ENCODE results near the gene NETO2.
"Not testable (repeated sequence)": the region's sequence is repeated elsewhere in the genome, so short reads cannot be mapped to it uniquely, and the experiment has no call there.

Gene NETO2, protein sequence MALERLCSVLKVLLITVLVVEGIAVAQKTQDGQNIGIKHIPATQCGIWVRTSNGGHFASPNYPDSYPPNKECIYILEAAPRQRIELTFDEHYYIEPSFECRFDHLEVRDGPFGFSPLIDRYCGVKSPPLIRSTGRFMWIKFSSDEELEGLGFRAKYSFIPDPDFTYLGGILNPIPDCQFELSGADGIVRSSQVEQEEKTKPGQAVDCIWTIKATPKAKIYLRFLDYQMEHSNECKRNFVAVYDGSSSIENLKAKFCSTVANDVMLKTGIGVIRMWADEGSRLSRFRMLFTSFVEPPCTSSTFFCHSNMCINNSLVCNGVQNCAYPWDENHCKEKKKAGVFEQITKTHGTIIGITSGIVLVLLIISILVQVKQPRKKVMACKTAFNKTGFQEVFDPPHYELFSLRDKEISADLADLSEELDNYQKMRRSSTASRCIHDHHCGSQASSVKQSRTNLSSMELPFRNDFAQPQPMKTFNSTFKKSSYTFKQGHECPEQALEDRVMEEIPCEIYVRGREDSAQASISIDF

DNA sequence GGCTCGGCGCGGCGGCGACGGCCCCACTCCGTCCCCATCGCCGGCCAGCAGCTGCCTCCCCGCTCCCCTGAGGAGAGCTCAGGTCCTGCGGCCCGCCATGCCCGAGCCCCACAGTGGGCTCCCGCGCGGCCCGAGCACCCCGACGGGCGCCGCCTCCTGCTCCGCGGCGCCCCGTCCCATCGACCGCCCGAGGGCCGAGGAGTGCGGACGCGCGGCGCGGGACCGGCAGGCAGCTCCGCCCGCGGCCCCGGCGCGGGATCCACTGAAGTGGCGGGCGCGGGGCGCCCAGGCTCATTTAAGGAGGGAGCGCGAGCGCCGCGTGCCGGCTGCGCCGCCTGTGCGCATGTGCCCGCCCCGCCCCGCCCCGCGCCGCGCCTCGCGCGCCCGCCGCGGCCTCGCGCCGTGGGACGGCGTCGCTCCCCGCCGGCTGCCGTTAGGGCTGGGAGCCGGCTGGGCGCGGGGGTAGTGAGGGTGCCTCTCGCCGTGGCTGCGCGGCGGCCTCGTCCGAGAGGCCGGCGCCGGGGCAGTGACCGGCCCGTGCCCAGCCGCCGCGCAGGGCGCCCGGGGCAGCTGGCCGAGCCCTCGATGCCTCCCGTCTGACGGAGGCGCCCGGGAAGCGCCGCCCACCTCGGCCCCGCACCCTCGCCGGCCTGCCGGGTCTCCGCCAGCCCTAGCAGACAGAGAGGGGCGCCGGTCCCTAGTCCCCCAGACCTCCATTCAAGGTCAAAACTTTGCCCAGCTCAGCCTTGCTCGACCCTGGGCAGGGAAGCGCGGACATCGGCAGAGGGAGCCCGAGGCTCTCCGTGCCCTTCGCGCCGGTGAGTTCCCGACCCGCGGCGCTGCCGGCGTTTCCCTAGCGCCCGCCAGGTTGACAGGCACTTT, at the start of gene NETO2:
TSS of gene NETO2 (minus strand) at position 269 of the 882 bp plus-strand sequence. CDS start 333 bp downstream, outside the sequence.
- peak within 1 kb of the TSS; percentile 69 for H3K4me3 ChIP-seq (ENCODE audit: low read depth, low read length)

DNA sequence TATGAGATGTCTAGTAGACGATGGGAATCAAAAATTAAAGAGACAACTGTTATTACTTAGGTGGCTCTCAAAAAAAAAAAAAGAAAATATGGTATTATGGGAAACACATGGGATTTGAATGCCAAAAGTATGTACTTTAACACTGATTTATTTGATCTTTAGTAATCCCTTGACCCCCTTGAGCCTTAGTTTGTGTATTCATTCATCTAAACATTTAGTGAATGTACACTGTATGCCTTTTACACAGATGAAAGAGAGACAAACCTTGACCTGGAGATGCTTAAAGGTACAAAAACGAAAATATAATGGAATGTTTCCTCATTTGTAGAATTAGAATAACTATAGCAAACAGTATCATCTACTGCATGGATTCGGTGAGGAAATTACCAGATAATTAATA, 38.6 kb upstream of the NETO2 start:
- H3K4me3 ChIP-seq (ENCODE audit: low read depth, low read length), result no peak overlapping the region

DNA sequence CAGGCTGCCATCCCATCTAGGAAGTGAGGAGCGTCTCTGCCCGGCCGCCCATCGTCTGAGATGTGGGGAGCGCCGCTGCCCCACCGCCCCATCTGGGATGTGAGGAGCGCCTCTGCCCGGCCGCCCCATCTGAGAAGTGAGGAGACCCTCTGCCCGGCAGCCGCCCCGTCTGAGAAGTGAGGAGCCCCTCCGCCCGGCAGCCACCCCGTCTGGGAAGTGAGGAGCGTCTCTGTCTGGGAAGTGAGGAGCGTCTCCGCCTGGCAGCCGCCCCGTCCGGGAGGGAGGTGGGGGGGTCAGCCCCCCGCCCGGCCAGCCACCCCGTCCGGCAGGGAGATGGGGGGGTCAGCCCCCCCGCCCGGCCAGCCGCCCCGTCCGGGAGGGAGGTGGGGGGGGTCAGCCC, 37.3 kb upstream of the NETO2 start:
- not testable (repeated sequence) for H3K4me3 ChIP-seq (ENCODE audit: low read depth, low read length)

DNA sequence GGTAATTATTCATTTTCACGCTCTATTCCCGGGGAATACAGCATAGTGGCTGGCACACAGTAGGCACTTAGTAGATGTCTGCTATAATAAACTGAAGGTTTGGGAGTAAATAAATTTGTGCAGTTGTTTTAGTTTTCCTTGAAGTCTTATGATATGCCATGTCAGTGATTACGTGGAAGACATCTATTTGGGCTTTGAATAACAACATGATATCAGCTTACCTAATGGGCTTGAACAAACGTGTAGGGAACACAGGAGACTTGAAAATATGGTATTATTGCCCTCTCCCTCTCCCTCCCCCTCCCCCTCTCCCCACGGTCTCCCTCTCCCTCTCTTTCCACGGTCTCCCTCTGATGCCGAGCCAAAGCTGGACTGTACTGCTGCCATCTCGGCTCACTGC, 36.3 kb upstream of the NETO2 start:
- H3K4me3 ChIP-seq (ENCODE audit: low read depth, low read length), result no peak overlapping the region

DNA sequence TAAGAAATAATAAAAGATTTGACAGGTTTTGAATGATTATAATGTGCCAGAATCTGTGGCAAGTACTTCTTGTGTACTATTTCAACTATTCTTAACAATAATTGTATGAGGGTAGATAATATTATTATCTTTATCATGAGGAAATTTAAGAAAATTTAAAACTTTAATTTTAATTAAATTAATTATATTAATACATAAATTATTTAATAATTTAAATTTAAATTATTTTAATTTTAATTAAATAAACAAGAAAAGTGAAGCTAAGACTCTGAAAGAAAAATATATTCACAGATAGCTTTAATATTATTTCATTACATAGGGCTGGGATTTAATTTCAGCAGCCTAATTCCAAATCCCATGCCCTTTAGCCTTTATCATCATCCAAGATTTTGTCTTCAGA, 31.4 kb upstream of the NETO2 start:
- H3K4me3 ChIP-seq (ENCODE audit: low read depth, low read length), result no peak overlapping the region

DNA sequence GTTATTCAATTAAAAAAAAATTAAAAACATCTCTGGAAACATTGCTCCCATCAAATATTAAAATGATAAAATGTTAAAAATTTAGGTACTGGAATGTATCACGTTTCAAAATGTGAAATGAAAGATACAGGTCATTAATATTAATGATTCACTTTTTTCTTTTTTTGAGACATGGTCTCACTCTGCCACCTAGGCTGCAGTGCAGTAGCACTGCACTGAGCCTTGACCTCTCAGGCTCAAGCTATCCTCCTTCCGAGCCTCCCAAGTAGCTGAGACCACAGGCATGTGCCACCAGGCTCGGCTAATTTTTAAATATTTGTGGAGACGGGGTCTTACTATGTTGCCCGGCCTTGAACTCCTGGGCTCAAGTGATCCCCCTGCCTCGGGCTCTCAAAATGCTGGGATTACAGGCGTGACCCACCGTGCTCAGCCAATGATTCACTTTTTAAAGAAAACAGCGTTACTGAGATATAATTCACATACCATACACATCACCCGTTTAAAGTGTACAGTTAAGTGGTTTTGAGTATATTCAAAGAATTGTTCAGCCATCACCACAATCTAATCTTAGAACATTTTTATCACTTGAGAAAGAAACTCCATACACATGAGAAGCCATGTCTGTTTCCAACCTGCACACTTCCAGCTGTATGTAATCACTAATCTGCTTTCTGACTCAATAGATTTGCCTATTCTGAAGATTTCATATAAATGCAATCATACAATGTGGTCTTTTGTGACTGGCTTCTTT, 19.1 kb upstream of the NETO2 start:
- no peak overlapping the region for H3K4me3 ChIP-seq (ENCODE audit: low read depth, low read length)

DNA sequence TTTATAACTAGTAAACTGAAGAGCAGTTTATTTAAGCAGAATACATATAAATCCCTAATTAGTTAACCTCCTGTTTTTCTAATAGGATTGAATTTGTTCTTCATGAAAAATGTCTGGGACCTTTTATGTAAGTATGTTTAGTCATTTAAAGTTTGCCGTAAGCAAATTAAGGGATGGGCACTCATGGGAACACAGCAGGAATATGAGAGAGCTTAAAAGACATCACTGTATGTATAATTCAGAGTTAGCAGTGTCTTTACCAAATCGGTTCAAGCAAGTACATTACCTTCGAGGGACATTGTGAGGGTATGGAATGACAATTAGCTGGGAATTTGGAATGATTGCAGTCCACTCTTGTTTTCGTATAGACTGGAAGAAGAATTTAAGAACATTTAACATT, 17.7 kb upstream of the NETO2 start:
- no peak overlapping the region for H3K4me3 ChIP-seq (ENCODE audit: low read depth, low read length)

DNA sequence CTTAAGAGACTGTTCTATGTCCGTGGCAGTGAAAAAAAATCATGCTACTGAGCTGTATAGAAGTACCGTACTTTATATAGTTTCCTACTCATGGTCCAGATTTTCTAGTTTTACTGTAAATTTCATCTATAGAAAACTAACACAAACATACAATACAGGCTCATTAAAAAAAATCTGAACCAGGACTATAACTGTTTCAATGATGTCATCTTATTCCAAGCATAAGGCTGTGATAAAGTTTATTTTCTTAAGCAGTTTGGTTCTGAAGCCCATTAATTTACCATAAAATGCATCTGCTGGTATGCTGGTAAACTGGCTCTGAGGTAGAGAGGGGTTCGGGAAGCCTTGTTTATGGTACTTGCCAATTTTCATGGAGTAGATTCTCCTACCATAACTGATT, 16.7 kb upstream of the NETO2 start:
- no peak overlapping the region for H3K4me3 ChIP-seq (ENCODE audit: low read depth, low read length)

DNA sequence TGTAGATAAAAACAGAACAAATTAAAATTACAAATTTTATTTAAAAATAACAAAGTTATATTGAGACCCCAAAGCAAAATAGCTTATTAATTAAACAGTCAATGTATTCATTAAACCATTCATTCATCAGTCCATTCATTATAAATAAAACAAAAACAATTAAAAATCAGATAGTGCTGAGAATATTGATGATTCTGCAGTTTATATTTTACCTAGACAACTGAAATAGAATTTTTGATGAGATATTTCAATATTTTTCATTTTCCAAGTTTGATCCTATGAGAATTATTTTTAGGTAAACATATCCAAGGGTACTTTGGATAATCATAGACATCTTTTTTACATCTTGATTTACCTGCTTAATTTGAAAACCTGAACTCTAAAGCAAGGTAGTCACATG, 15.2 kb upstream of the NETO2 start:
- no peak overlapping the region for H3K4me3 ChIP-seq (ENCODE audit: low read depth, low read length)

DNA sequence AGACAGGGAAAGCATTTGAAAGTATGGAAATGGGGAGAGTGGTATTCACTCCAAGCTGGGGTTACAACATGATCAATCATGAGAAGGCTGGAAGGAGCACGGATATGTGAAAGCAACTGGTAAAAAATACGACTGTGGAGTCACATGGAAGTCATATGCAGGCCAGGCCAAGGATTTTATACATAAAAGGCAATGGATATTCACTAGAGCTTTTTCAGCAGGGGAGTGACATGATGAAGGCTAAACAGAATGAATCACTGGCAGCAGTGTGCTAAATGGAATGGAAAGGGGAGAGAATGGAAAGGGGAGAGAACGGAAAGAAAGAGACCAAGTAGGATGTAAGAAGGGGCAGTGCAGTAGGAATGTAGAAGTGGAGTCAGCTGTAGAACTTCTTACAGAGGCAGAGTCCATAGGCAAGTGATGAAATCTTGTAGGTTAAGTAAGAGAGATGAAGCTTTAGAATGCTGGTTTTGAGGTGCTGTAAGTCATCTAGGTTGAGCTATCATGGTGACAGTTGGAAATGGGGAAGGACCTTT, 13.0 kb upstream of the NETO2 start:
- H3K4me3 ChIP-seq (ENCODE audit: low read depth, low read length), result no peak overlapping the region

DNA sequence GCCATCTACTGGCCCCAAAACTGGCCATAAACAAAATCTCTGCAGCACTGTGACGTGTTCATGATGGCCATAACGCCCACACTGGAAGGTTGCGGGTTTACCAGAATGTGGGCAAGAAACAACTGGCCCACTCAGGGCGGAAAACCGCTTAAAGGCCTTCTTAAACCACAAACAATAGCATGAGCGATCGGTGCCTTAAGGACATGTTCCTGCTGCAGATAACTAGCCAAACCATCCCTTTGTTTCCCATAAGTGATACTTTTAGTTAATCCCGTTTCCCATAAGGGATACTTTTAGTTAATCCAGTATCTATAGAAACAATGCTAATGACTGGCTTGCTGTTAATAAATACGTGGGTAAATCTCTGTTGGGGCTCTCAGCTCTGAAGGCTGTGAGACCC, 8.8 kb upstream of the NETO2 start:
- H3K4me3 ChIP-seq (ENCODE audit: low read depth, low read length), result not testable (repeated sequence)

DNA sequence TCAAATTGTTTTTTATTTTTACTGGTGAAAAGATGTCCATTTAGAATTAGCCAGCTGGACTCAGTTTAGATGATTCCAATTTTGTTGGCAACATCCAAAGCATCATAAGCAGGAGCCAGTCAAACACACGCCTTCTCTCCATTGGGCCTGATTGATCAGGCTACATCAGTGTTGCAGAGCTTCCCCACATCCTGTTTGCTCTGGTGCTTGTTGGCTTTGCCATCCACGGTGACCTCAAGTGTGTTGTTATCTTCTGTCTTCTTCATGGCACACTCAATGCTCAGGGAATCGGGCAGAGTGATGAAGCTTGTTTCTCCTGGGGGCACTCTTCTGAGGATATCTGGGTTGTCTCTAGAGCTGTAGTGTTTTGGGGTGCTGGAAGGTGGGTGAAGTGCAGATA, 6.3 kb upstream of the NETO2 start:
- no peak overlapping the region for H3K4me3 ChIP-seq (ENCODE audit: low read depth, low read length)

DNA sequence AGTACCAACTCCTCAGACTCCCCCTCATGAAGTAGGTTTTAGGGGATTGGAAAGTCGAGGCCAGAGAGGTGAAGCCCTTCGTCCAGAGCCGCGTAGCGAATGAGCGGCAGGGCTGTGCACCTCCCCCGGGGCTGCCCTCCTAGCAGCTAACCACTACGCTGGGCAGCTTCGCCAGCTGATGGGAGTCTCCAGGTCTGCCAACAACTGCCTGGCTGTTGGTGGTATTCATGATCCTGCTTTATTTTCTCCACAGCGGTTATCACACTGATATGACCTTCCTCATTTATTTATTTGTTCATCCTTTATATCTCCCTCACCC, 773 bp upstream of the NETO2 start:
- peak overlapping the region; percentile 69 for H3K4me3 ChIP-seq (ENCODE audit: low read depth, low read length)

DNA sequence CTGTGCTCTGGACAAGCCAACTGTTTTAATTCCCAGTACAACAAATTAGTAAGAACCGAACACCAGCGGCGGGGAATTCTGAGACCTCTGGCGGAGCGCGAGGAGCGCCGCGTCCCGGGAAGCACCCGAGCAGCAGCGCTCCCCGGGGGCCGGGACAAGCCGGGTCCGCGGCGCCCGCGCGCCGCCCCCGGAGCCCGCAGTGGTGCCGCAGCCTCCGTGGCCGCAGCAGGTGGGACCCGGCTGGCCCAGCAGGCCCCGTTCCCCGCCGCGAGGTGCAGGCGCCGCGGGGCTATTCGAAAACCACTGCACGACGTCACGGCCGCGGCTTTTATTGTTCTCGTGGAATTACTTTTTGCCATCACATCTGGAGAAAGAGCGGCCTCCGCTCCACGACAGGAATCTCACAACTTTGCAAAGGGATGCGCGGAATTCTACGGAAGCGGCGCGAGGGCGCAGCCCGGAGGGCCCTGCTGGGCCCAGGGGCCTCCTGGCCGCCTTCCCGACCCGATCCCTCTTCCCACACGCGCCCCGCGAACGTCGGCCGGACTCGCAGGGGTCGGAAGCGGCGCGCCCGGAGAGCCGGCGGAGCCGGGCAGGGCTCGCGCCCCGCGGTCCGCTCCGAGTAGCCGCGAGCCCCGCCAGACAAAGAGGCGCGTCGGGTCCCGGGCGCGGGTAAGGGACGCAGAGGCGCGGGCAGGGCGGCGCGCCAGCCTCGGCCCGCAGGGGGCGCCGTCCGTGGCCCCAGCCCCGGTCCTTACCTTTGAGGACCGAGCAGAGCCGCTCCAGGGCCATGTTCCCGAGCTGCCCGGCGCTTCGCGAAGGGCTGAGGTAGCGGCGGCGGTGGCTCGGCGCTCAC, 696 bp downstream of the NETO2 start:
- H3K4me3 ChIP-seq (ENCODE audit: low read depth, low read length), result peak overlapping the region; percentile 69

DNA sequence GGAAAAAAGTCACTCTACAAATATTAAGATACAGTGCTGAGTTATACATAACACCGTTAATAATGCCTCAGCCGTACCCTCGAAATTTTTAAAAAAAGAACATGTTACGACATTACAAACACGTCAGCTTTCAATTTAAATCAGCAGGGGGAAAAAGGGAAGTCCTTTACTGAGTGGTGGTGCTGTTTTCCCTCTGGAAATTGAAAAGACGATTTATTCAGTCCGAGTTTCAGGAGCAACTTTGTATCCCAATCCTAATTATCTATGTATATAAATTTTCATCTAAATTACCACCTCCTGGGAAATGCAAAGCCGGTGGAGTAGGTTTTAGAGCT, 1.3 kb downstream of the NETO2 start:
- H3K4me3 ChIP-seq (ENCODE audit: low read depth, low read length), result peak overlapping the region; percentile 69

DNA sequence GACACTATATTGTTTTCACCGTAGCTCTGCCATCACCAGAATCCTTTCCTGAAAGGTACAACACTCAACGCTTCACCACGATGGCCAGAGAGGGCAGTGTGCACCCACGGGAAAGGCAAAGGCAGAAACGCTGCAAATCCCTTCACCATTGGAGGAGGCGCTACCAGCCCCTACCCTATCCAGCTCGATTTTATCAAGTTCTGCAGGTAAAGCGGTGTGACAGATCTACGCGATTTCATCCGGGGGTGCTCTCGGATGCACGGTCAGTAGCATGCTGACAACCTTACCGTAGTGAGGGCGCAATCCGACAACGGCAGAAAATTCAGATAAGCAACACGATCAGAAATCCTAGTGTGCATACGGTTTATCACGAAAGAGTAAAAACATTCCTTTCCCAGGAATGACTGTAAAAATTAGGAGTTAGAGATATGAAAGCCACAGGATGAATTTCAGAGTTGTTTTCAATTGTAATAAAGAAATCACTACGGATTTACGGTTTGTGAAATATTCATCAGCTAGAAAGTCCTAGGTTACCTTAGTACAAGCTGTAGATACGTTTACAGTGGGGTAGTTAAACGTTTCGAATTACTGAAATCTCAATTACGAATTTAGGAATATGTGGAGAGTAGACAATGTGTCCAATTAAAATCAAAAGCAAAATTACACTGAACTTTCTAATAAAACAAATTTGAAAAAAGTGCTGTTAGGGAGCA, 1.8 kb downstream of the NETO2 start:
- peak overlapping the region; percentile 69 for H3K4me3 ChIP-seq (ENCODE audit: low read depth, low read length)

DNA sequence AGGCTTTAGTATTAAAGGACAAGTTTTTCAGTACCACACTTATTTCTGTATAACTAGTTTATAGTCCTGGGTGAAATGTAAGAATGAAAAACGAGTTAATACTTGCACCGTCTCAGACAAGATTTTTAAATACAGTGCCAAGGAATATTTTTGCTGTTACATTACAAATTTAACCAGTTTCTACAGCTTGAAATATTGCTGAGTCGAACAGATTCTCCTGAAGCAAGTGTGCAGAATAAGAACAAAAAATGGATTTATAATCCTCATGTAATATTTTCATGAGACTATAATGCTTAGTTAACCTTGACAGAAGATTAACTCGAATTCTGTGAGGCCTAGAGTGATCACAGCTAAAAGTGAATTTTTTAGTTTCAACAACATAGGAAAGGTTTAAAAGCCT, 3.1 kb downstream of the NETO2 start:
- H3K4me3 ChIP-seq (ENCODE audit: low read depth, low read length), result no peak overlapping the region

DNA sequence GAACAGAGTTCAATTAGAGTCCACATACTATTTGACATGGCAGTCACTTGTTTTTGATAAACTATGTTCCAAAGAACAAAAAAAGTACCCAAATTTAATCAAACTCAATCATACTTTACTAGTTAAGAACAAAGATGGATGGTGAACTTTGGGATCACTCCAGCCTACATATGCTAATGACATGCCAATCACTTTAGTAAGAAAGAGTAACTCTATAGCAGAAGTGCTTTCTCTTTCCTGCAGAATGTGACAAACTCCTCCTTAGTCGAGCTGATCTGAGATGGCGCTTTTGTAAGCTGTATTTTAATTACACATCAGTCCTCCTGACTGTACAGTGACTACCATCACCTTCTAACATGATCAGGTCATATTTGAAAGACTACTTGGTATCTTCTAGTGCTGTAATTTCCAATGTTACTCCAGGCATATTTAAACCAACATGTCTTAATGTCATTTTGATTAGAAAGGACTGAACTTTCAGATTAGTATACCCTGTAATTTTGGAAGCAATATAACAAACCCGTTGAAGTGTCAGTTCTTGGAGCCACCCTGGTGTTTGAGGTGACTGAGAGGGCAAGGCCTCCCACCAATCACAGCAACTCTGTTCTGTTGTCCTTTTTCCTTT, 4.1 kb downstream of the NETO2 start:
- no peak overlapping the region for H3K4me3 ChIP-seq (ENCODE audit: low read depth, low read length)

DNA sequence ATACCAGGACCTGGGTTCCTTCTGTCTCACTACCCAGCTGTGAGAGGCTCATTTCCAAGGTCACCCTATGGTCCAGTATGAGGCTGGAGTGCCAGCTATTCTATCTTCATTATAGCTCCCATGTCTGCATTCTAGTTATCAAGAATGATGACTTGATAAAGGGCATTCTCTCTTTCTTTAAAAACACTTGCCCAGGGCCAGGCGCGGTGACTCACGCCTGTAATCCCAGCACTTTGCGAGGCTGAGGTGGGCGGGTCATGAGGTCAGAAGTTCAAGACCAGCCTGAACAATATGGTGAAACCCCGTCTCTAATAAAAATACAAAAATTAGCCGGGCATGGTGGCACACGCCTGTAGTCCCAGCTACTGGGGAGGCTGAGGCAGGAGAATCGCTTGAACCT, 5.8 kb downstream of the NETO2 start:
- H3K4me3 ChIP-seq (ENCODE audit: low read depth, low read length), result not testable (repeated sequence)

Measured in iPS-11a (cell line).